Right forelimb (tissue), 1 donor: ENCODE results near the gene EHD4.

Source experiments
- DNase-seq: peaks from one replicate; pipeline ENCODE4 v3.0.0-alpha.2; 2018

Gene EHD4

DNA sequence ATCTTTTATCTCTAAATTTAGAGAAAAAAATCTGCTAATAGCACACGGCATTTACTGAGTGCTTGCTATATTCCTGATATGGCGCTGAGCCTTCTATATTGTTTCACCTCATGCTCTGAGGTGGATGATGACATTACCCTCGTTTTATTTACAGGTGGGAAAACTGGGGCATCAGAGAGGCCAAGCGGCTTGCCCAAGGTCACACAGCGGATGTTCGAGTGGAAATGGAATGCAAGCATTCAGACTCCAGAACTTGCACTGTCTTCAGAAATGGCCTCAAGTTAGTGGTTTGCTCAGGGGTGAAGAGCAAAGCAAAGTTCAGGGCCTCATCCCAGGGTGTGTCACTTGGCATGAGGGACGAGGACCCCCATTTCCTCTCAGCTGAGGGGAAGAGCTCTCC is 17.3 kb downstream of the EHD4 start:
- peak; percentile 24 for DNase-seq

- peak; percentile 27 for DNase-seq
Measured at GRCh38 chr15:41954036-41954435, 18.3 kb downstream of the EHD4 start.

DNA sequence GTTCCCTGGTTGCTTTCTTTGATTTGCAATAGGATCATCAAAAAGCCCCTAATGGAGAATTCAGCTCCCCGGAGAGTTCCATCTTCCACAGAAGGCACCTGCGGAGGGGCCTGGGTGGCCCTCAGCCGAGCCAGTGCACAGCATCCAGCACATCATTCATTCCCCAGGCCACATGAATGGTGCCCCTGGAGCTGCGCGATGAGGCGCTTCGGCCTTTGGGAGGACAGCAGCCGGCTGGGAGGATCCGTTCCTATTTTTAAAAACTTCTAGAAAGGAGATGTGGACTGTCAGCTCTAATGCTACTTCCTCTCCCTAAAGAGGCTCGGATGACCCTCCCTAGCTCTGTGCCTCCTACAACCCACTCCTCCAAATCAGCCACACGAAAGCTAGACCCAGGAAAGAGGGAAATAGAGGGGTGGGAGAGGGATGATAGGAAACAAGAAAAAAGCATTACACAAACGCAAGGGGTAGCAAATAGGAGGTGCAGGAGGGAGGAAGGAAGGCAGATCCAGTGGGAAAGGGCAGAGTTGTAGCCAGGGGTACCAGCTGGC is 20.3 kb downstream of the EHD4 start:
- DNase-seq = peak; percentile 26

DNA sequence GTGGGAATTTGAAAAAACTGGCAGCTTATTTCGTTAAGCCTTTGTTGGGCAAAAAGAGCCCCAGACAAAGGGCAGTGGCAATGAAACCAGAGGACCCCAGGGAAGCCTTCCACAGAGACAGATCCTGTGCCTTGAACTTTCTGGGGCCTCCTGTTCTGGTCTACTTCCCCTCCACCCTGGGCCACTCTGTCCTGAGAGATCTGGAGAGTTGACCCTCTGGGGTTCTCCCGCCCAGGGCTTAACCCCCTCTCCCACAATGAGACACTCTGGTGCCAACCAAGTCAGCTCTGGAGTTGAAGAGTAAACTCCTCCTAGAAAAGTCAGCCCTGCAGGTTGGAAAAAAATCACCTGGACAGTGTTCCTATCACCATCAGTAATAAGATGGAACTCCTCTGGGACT is 20.8 kb downstream of the EHD4 start:
- DNase-seq = no peak

- peak; percentile 40 for DNase-seq
Measured at GRCh38 chr15:41950489-41950888, 21.9 kb downstream of the EHD4 start.

DNA sequence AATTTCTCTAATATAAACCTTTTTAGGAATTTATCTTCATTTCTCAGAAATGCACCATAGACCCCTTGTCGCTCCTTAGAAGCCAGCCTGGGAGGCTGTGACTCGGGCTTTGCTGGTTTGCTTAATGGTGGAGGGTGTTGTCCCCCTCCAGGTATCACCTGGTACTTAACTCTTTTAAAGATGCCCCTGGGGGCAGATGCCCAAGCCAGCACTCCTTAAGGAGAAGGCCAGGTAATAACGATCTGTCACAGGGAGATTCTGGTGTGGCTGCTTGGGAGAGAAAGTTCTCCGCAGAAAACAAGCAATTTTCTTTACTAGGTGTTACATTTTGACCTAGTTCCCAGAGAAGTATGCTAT is 22.3 kb downstream of the EHD4 start:
- DNase-seq = no peak

GRCh38 chr15:41949401-41950126 is 22.8 kb downstream of the EHD4 start:
- DNase-seq = no peak

- DNase-seq = no peak
Measured at GRCh38 chr15:41948490-41948889, 23.9 kb downstream of the EHD4 start.

DNA sequence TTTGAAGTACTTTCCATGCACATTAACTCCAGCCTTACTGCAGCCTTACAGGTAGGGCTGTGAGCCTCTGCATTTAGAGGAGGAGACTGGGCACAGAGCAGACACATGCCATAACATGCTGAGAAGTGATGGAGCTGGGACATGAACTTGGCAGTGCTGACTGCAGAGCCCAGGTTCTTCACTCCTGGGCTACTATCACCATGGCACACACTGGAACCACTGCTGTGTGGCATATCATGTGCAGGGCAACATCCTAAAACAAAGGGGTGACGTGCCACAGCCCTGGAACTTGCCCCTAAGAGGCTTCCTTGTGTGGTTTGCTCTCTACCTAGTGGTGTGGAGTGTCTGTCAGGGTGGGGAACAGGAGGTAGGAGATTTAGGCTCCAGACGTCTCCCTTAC is 25.4 kb downstream of the EHD4 start:
- no peak for DNase-seq

DNA sequence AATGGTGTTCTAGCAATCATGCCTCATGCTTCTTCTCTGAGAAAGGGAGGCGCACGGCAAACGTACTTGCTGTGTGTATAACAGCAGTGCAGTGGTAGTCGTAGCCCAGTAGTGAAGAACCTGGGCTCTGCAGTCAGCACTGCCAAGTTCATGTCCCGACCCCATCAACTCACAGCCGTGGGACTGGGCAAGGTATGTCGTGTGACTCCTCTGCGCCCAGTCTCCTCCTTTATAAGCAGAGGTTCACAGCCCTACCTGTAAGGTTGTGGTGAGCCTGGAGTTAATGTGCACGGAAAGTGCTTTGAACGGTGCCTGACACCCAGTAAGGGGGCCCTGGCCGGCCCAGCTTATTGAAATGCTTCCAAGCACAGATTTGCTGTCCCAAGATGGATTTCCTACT is 26.6 kb downstream of the EHD4 start:
- DNase-seq = peak; percentile 39

- DNase-seq = peak; percentile 27
Measured at GRCh38 chr15:41945221-41945620, 27.1 kb downstream of the EHD4 start.

- DNase-seq = peak; percentile 74
Measured at GRCh38 chr15:41944313-41944940, 27.9 kb downstream of the EHD4 start.

- DNase-seq = no peak
Measured at GRCh38 chr15:41943543-41944312, 28.6 kb downstream of the EHD4 start.

GRCh38 chr15:41942886-41943285 is 29.5 kb downstream of the EHD4 start:
- DNase-seq = peak; percentile 32

- peak; percentile 33 for DNase-seq
Measured at GRCh38 chr15:41941644-41942415, 30.5 kb downstream of the EHD4 start.

GRCh38 chr15:41940441-41940857 is 31.9 kb downstream of the EHD4 start:
- DNase-seq = peak; percentile 59

DNA sequence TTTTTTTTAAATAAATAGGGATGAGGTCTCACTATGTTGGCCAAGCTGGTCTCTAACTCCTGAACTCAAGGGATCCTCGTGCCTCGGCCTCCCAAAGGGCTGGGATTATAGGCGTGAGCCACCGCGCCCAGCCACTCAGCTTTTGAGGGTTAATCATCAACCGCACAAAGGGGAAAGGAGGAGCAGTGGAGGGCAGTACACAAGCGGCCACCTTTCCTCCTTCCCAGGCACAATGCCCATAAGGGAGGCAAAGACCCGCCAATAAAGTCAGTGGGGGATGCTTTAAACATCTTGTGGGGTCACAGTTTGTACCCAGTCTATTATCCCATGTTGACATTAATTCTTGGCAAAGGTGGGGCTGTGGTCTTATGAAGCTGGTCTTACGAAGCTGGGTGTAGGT is 32.4 kb downstream of the EHD4 start:
- no peak for DNase-seq

GRCh38 chr15:41937568-41937923 is 34.8 kb downstream of the EHD4 start:
- no peak for DNase-seq

DNA sequence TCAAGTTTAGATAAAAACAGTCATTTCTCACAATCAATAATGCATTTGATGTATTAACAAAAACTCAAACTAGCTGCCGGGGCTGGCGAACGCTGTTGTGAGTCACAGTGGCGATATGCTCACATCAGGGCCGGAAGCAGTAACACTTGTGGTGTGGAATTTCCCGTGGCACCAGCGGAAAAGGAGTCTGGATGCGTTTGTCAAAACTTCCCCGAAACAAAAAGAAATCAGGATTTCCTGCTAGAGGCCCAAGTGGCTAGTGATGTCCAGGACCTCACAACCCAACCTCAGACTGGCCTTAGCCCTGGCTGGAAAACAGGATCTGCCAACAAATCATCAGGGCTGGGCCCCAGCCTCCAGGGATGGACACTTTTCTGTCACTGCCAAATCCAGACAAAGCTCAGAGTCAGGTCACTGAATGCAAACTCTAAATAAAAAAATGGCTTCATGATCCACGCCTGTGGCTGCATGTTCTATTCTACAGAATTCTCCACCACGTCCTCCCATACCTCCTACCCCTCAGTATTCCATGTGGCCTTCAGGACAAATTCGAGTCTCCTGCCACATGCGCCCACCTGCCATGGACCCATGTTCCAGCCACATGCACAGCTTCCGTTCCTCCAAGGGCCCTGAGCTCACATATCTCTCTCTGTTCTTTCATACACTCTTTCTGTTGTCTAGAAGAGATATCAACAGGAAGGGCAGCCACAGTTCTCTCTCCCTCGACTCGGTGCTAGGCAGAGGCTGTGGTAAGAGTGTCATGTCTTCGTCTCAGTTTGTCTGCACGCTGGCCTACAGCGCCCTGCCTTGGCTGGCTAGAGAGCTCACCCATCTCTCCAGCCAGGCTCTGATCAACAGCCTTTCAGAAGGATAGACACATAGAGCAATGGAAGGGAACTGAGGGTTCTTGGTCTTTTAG is 35.4 kb downstream of the EHD4 start:
- peak; percentile 44 for DNase-seq

DNA sequence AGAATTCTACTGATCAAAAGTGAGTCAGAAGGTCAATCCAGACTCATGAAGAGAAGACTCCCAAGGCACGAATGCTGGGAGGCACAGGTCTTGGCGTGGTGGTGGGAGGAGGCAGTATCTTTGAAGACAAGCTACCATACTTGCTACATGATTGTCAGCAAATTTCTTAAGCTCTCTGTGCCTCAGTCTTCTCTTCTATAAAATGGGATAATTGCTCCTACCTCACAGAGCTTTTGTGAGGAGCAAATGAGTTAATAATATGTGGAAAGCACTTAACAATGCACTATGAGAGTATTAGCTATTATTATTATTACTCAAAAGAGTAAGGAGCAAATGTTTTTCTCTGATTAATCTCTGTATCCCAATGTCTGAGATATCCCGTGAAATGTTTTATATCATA is 36.2 kb downstream of the EHD4 start:
- no peak for DNase-seq

- DNase-seq = peak; percentile 26
Measured at GRCh38 chr15:41935566-41936020, 36.8 kb downstream of the EHD4 start.

- peak; percentile 36 for DNase-seq
Measured at GRCh38 chr15:41934843-41935242, 37.5 kb downstream of the EHD4 start.
